Right lung (tissue), 5 donors: ENCODE measurements around the gene BCR. TPM values are rescaled to one million over a fixed set of nuclear protein-coding genes. Genes with fewer than 3 reads are reported as not detected.
"Not testable (repeated sequence)": the region's sequence is repeated elsewhere in the genome, so short reads cannot be mapped to it uniquely, and the experiment has no call there.

Source experiments
- DNase-seq, 2 donors: peaks; one replicate each; pipeline ENCODE4 v3.0.0-alpha.2; 2013
- polyA plus RNA-seq, 5 donors: library from polyadenylated mRNA; unstranded; fragments of 120-200 nt; gene quantifications; one replicate each; pipeline versions ENCODE4 v1.2.1 to v1.2.3, GENCODE V29; 2013; ENCODE audit warnings: inconsistent platforms in 1 of 5, low replicate concordance in 1 of 5; ENCODE audit not compliant: insufficient read length in 5 of 5, insufficient read depth in 1 of 5

BCR gene
- polyA plus RNA-seq, 5 donors = 36.6 to 46.3 (median 42.2) TPM

DNA sequence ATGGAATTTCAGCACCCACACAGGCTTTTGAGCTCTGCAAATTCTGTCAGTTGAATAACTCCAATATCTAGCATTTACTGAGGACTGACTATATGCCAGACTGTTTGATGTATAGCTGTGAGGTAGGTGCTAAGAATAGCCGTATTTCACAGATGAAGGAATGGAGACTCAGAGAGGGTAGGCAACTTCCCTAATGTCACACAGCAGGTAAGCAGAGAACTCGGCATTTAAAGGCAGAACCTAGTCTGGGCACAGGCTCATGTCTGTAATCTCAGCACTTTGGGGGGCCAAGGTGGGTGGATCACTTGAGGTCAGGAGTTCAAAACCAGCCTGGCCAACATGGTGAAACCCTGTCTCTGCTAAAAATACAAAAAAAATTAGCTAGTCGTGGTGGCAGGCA lies 184.1 kb downstream of the BCR start:
- DNase-seq = no peak

DNA sequence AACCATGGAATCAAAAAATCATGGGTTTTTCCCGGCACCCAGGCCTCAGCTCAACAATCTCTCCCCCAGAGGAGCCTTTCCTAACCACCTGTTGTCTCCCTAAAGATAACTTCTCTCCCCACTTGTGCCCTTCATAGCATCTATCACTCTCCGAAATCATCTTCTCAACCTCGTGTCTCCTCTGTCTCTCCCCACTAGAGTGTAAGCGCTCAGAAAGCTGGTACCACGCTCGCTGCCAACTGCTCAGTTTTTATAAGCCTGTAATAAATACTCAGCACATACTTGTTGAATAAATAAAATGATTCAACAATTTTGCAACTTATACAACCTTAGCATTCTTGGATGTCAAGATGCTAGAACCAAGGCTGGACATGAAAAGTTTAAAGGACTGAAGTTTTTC lies 185.2 kb downstream of the BCR start:
- DNase-seq = no peak

DNA sequence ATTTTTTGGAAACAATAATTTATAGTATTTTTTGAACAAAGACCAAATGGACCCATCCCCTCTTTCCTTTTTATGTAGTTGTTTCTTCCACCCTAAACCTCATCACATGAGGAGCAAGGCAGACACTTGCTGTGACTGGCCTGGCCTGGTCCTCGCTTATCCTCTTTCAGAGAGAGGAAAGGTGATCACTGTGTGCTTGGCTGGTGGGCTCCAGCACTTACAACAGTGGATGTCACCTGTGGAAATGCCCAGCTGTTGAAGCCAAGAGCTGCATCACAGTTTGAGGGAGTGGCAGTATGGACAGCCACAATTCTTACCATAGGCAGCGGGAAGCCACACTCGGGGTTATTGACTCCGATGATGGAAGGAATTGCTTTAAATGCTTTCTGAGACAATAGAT lies 185.7 kb downstream of the BCR start:
- no peak for DNase-seq

DNA sequence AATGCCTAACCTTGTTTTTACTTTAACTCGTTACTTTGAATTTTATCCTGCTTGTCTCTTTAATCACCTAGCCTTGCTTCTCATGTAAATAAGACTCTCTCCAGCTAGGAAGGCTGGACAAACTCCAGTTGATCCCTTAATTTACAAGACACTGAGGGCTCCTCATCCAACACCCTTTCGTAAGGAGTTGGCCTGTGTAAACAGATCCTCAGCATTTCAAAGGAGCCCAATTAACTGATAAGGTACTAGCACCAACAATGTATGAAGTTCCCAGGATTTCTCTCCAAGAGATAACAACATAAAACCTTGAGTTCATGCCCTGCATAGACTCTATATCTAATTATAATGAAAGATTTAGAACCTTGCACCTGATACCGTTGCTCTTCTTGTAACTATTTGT lies 186.9 kb downstream of the BCR start:
- not testable (repeated sequence) for DNase-seq

Other genes with a start within 250 kb of the BCR start
- gene GNAZ, start 110.0 kb upstream of the BCR start, polyA plus RNA-seq = 1 to 10 TPM; 3.3 to 4.8 (median 4.3) TPM
- 1 to 10 TPM; 2.4 to 5.7 (median 2.9) TPM for gene RSPH14, start 38.5 kb upstream of the BCR start, polyA plus RNA-seq
- gene RAB36, start 35.0 kb upstream of the BCR start, polyA plus RNA-seq = 10 to 100 TPM in 2 of 5 donors, 1 to 10 TPM in 3; 6.5 to 13.0 (median 9.6) TPM